Mesodermal cell (in vitro differentiated cells): Measurements from ENCODE around the gene KIF17.

Experiments used
- H3K27ac ChIP-seq: 2 replicates; pipeline ENCODE4 v1.7.0; 2013; ENCODE audit warnings: mild to moderate bottlenecking, low read depth, low read length, moderate library complexity; ENCODE audit not compliant: severe bottlenecking
- H3K36me3 ChIP-seq: 2 replicates; pipeline ENCODE4 v1.7.1; 2013; ENCODE audit warnings: mild to moderate bottlenecking, low read length, moderate library complexity; ENCODE audit not compliant: control insufficient read depth, insufficient read depth
- H3K4me1 ChIP-seq: one replicate; pipeline ENCODE4 v1.7.1; 2013; ENCODE audit warnings: mild to moderate bottlenecking, low read length; ENCODE audit not compliant: insufficient read depth, control insufficient read depth, poor library complexity, severe bottlenecking
- H3K4me3 ChIP-seq: 2 replicates; pipeline ENCODE4 v1.7.0; 2013; ENCODE audit warnings: low read length, control low read depth, mild to moderate bottlenecking; ENCODE audit not compliant: insufficient read depth, poor library complexity, severe bottlenecking; ENCODE audit errors: extremely low read depth
- H3K9me3 ChIP-seq: 2 replicates; pipeline ENCODE4 v1.7.1; 2013; ENCODE audit warnings: mild to moderate bottlenecking, low read length, moderate library complexity; ENCODE audit not compliant: control insufficient read depth
- WGBS, 2 experiments: methylation state at CpG; one replicate each; pipeline ENCODE4 v1.1.5; 2013; ENCODE audit warnings: missing lambda C conversion rate in 2 of 2; ENCODE audit not compliant: insufficient coverage in 2 of 2; 5-methylcytosine and 5-hydroxymethylcytosine counted together

Gene KIF17

DNA sequence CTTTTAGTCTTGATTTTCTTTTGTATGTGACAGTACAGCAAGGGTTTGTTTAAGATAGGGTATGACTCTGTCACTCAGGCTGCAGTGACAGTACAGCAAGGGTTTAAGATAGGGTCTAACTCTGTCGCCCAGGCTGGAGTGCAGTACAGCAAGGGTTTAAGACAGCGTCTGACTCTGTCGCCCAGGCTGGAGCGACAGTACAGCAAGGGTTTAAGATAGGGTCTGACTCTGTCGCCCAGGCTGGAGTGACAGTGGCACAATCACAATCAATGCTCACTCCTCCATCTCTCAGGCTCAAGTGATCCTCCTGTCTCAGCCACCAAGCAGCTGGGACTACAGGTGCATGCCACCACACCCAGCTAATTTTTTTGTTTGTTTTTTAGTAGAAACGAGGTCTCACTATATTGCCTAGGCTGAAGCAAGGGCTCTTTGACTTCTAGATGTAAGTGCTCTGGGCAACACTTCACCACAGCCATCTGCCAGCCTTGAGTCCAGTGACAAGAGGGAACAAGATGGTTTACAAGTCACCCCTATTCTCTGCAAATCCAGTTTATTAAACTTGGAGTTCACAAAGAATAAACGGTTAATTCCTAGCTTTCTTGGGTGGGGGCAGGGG lies 15.7 kb upstream of the KIF17 start:
- Histone ChIP-seq H3K27ac (peak overlapping the region; percentile 62), H3K9me3 (no peaks in the 10 kb centered on the region), H3K4me1 (peaks cover 13% of the 10 kb centered on the region), H3K36me3 (peaks cover 24% of the 10 kb centered on the region), H3K4me3 (no peak overlapping the region)
- WGBS, 2 experiments, result 44 to 45% methylated on average over 5 to 6 of the region's 7 CpGs

GRCh38 chr1:20732588-20733359 lies 15.0 kb upstream of the KIF17 start, which contains the start of gene SH2D5:
Gene SH2D5 (minus strand): TSS chr1:20732703. CDS start chr1:20728044, 4,659 bp downstream.
- H3K4me1 ChIP-seq, result peaks cover 13% of the 10 kb centered on the region
- peaks cover 18% of the 10 kb centered on the region for H3K36me3 ChIP-seq
- 3 to 4% methylated on average over 28 to 30 of the region's 38 CpGs for WGBS, 2 experiments
- peak within 1 kb of the TSS; percentile 45 for H3K4me3 ChIP-seq
- no peaks in the 10 kb centered on the region for H3K9me3 ChIP-seq
- peak within 1 kb of the TSS; percentile 62 for H3K27ac ChIP-seq

GRCh38 chr1:20732071-20732587 lies 14.3 kb upstream of the KIF17 start:
- H3K4me1 ChIP-seq, result peaks cover 13% of the 10 kb centered on the region
- peak overlapping the region; percentile 45 for H3K4me3 ChIP-seq
- peaks cover 11% of the 10 kb centered on the region for H3K36me3 ChIP-seq
- H3K27ac ChIP-seq, result peak overlapping the region; percentile 62
- 0% methylated on average over 37 to 40 of the region's 55 CpGs for WGBS, 2 experiments
- no peaks in the 10 kb centered on the region for H3K9me3 ChIP-seq

- peaks cover 13% of the 10 kb centered on the region for H3K4me1 ChIP-seq
- H3K9me3 ChIP-seq, result no peaks in the 10 kb centered on the region
- WGBS, 2 experiments, result 13% methylated on average over 28 to 39 of the region's 62 CpGs
- no peak overlapping the region for H3K27ac ChIP-seq
- H3K4me3 ChIP-seq, result peak overlapping the region; percentile 45
- peaks cover 3% of the 10 kb centered on the region for H3K36me3 ChIP-seq
Measured at GRCh38 chr1:20731057-20731991, 13.5 kb upstream of the KIF17 start.

DNA sequence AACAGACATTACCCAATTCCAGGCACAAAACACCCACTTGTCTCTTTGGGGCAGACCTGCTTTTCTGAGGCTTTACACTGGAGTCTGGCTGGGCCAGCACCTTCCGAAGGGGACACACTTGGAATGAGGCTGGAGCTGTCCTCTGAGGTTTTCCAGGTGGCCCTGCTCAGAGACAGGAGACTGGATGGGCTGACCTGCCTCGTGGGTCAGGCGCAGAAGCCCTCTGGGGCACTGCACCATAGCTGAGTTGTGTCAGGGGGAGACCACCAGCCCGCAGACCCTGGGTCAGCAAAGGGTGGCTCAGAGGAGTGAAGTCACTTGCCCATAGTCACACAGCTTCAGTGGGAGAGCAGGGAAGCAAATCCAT lies 12.9 kb upstream of the KIF17 start:
- 87 to 89% methylated on average over 3 to 4 of the region's 4 CpGs for WGBS, 2 experiments
- Histone ChIP-seq H3K4me1 (peaks cover 14% of the 10 kb centered on the region), H3K36me3 (peaks cover 3% of the 10 kb centered on the region), H3K4me3 (no peak overlapping the region), H3K27ac (no peak overlapping the region), H3K9me3 (no peaks in the 10 kb centered on the region)

- peaks cover 19% of the 10 kb centered on the region for H3K4me1 ChIP-seq
- no peaks in the 10 kb centered on the region for H3K9me3 ChIP-seq
- no peak overlapping the region for H3K27ac ChIP-seq
- no peaks in the 10 kb centered on the region for H3K36me3 ChIP-seq
- H3K4me3 ChIP-seq, result no peak overlapping the region
- 56 to 61% methylated on average over 14 to 15 of the region's 19 CpGs for WGBS, 2 experiments
Measured at GRCh38 chr1:20729990-20730689, 12.3 kb upstream of the KIF17 start.

DNA sequence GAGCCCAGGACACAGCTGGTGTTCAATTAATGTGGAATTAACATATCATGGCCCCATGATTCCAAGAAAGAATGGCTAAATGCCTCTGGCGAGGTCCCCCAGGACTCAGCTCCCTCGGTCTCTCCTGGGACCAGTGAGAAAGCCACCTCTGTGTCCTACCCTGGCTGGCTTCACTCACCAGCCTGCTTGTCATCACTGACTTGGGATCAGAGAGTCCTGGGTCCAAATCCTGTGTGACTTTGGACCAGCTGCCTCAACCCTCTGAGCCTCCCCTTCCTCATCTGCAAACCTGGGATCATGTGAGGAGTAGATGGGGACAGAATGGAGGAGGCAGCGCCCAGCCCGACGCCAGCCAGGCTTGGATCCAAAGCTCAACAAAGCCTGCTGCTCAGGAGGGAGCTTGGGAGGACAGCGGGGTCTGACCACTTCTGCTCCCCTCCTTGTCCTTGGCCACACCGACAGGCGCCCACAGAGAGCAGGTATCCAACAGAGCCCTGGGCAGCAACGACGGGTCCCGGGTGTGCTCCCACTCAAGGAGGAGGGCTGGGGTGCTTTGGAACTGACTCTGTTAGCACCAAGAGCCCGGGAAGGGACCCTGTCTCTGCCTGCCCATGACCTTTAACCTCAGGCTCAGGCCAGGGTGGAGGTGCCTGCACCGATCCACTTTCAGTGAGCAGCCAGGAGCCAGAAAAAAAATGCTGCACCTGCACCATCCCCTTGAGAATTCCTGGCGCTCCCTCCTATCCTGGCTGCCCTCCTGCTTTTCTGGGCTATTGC lies 11.5 kb upstream of the KIF17 start:
- Histone ChIP-seq H3K9me3 (no peaks in the 10 kb centered on the region), H3K27ac (no peak overlapping the region), H3K36me3 (no peaks in the 10 kb centered on the region), H3K4me1 (peaks cover 19% of the 10 kb centered on the region), H3K4me3 (no peak overlapping the region)
- 83 to 86% methylated on average over 12 to 13 of the region's 14 CpGs for WGBS, 2 experiments

DNA sequence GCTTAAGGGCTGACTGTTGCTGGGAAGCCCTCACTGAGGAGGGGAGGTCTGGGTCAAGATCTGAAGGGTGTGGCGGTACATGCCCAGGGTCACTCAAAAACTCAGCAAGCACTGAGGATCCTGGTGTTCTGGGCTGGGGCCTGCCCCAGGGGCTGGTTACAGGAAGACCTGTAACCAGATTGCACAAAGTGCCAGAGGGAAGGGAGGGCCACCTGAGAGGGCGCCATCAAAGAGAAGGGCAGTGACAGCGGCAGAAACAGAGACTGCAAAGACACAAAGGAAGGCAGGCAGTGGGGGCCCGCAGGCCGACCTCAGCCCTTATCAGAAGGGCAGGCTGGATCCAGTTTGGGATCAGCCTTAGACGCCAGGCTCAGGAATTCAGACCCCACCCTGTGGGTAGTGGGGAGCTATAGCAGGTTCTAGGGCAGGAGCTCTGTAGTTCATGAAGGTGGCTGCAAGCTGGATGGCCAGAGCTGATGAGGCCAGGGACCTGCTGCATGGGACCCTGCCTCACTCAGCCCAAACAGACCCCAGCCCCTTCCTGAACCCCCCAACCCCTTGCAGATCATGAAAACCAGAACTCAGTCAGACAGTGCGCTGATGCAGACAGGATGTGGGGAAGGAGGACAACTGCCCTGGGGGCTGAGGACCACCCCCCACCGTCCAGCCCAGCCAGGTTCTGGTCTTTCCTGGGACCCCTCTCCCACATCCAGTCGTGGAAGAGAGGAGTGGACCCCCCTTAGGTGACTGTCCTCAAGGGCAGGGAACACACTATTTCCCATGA lies 10.8 kb upstream of the KIF17 start:
- Histone ChIP-seq H3K9me3 (no peaks in the 10 kb centered on the region), H3K27ac (no peak overlapping the region), H3K4me3 (no peak overlapping the region), H3K36me3 (no peaks in the 10 kb centered on the region), H3K4me1 (peaks cover 15% of the 10 kb centered on the region)
- 75 to 87% methylated on average over 7 to 8 of the region's 9 CpGs for WGBS, 2 experiments

DNA sequence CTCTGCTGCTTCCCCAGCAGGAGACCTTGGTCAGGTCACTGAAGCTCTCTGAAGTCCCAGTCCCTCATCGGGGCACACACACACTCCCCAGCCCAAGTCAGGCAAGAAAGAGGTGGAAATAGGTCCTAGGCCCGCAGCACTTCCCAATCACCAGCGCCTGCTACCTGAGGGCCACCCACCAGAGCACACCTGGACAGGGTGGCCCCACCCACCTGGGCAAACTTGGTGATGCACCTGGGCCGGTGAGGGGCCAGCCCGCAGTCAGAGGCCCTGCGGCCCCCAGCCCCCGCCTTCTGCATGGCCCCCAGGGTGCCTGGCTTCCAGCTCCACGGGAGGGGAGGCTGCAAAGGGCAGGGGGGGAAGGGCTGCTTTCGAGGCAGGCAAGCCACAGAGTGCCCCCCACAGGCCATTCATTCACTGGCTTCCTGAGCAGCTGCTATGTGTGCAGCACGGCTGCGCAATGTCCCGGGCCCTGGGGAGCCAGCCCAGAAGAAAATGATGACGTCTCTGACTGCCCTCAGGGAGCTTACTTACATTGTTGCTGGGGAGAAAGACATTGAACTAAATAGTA lies 10.0 kb upstream of the KIF17 start:
- Histone ChIP-seq H3K9me3 (no peaks in the 10 kb centered on the region), H3K27ac (no peak overlapping the region), H3K36me3 (no peaks in the 10 kb centered on the region), H3K4me1 (peaks cover 11% of the 10 kb centered on the region), H3K4me3 (no peak overlapping the region)
- 47% methylated on average over 7 to 10 of the region's 13 CpGs for WGBS, 2 experiments
